DND-41 (cell line): ENCODE data around the gene ARMC2.

ENCODE experiments used
- EZH2 ChIP-seq: IDR thresholded peaks from 3 replicates; pipeline ENCODE4 v1.6.1; 2012; ENCODE audit warnings: borderline replicate concordance, low read depth, mild to moderate bottlenecking, moderate library complexity, low read length, inconsistent platforms; ENCODE audit not compliant: severe bottlenecking
- TF ChIP-seq, protein P1 (sequence below): IDR thresholded peaks from 2 replicates; pipeline ENCODE4 v1.5.1; 2012; ENCODE audit warnings: borderline replicate concordance, low read length, moderate library complexity, mild to moderate bottlenecking; ENCODE audit not compliant: poor library complexity, severe bottlenecking; ENCODE audit errors: extremely low read depth

DNA sequence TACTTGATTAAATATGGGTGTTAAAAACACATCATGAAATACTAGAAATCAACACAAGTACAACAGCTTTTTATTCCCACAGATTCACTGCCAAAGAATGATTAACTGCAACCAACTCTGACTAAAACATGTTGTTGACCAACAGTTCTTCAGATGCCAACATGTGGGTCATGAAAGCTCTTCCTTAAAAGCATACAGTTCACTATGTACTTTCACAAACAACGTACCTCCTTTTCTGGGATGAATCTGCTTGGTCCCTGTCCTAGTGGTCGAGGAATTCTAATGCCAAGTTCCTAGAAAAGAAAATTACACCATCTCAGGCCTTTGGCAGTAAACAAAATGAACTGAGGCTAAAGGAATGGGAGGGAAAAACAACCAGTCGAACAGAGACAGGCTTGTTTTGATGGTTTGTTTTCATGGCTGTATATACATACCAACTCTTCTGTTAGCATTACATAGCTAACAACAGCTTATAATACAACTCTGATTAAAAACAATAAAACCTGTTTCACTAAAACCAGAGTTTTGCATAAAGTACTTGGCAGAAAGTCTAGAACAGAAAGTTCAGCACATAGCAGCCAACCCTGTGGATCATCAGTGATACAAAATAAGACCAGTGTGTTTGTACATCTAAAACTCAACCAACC lies 154.0 kb downstream of the ARMC2 start:
- TF ChIP-seq, protein P1, sequence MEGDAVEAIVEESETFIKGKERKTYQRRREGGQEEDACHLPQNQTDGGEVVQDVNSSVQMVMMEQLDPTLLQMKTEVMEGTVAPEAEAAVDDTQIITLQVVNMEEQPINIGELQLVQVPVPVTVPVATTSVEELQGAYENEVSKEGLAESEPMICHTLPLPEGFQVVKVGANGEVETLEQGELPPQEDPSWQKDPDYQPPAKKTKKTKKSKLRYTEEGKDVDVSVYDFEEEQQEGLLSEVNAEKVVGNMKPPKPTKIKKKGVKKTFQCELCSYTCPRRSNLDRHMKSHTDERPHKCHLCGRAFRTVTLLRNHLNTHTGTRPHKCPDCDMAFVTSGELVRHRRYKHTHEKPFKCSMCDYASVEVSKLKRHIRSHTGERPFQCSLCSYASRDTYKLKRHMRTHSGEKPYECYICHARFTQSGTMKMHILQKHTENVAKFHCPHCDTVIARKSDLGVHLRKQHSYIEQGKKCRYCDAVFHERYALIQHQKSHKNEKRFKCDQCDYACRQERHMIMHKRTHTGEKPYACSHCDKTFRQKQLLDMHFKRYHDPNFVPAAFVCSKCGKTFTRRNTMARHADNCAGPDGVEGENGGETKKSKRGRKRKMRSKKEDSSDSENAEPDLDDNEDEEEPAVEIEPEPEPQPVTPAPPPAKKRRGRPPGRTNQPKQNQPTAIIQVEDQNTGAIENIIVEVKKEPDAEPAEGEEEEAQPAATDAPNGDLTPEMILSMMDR = no peak
- TF ChIP-seq EZH2 = no peak
